ENCODE data around the gene DAP. TPM values are rescaled to one million over a fixed set of nuclear protein-coding genes. Genes with fewer than 3 reads are reported as not detected.

DAP gene
- total RNA-seq, 1 experiment from 2014 or later, result 47.2 TPM

- Histone ChIP-seq H3T11ph (ENCODE audit: low read length) (no peak overlapping the region), H3K79me1 (ENCODE audit: insufficient read depth, low read depth, low read length, poor library complexity, severe bottlenecking) (no peaks in the 10 kb centered on the region), H2AK5ac (ENCODE audit: insufficient read length, low read length) (no peak overlapping the region), H2BK12ac (ENCODE audit: insufficient read length, low read depth, low read length) (no peak overlapping the region), H3K27me3 (ENCODE audit: insufficient read depth, low read length) (no peaks in the 10 kb centered on the region), H3K23ac (ENCODE audit: insufficient read length, low read depth, low read length) (no peak overlapping the region), H3K4me1 (ENCODE audit: insufficient read depth, low read length) (no peaks in the 10 kb centered on the region), H4K8ac (replicated peaks; ENCODE audit: insufficient read length, low read depth, low read length) (peak overlapping the region; percentile 39), H4K91ac (ENCODE audit: insufficient read length, low read depth, low read length) (no peak overlapping the region), H4K20me1 (ENCODE audit: control insufficient read depth, insufficient read depth, insufficient read length) (no peaks in the 10 kb centered on the region), H3K9ac (ENCODE audit: extremely low read depth, insufficient read length, low read length) (no peak overlapping the region), H3K4me2 (ENCODE audit: insufficient read depth, insufficient read length, low read length) (no peak overlapping the region), H3K18ac (ENCODE audit: insufficient read length, low read depth, low read length) (no peak overlapping the region), H3K9me3 (ENCODE audit: control insufficient read depth, low read depth, low read length) (no peaks in the 10 kb centered on the region), H4K5ac (ENCODE audit: insufficient read length, low read depth, low read length) (no peak overlapping the region), H3K56ac (ENCODE audit: insufficient read length, low read depth, low read length) (no peak overlapping the region), H3K14ac (ENCODE audit: insufficient read depth, low read length) (no peak overlapping the region; the same call in 1 of the 2 replicates), H2BK20ac (ENCODE audit: low read depth, low read length, poor library complexity, severe bottlenecking) (no peak overlapping the region), H3K23me2 (ENCODE audit: insufficient read length, low read depth, low read length, poor library complexity, severe bottlenecking) (no peaks in the 10 kb centered on the region), H2AFZ (ENCODE audit: low read length) (no peak overlapping the region), H2BK15ac (ENCODE audit: low read depth, low read length) (no peak overlapping the region), H3K4ac (ENCODE audit: low read depth, low read length) (no peak overlapping the region), H3K79me2 (ENCODE audit: insufficient read depth, low read length) (no peaks in the 10 kb centered on the region), H2BK120ac (ENCODE audit: low read depth, low read length, poor library complexity, severe bottlenecking) (no peak overlapping the region), H2BK5ac (ENCODE audit: insufficient read length, low read length) (no peak overlapping the region), H3K27ac (ENCODE audit: insufficient read length, low read depth, low read length) (no peak overlapping the region)
- H3K4me3 Mint-ChIP-seq, result no peak overlapping the region
- DNase-seq, result no peak
- no CpG with 5 or more reads among the region's 7 CpGs for WGBS (ENCODE audit: extremely low coverage, insufficient read length, low lambda C conversion rate)
- H3K27me3 Mint-ChIP-seq (ENCODE audit: low read depth), result peaks cover 17% of the 10 kb centered on the region
- H3K27ac Mint-ChIP-seq, result no peak overlapping the region
- peaks cover 2 to 3% of the 10 kb centered on the region in 2 experiments; a peak in 2 of 4 replicates for H3K4me1 Mint-ChIP-seq
- H3K36me3 Mint-ChIP-seq (ENCODE audit: insufficient read depth in 1 of 3, low read depth in 3 of 3), result peaks cover 8 to 35% (median 33%) of the 10 kb centered on the region in 3 experiments; a peak in 6 of 7 replicates
- TF ChIP-seq, protein P1, sequence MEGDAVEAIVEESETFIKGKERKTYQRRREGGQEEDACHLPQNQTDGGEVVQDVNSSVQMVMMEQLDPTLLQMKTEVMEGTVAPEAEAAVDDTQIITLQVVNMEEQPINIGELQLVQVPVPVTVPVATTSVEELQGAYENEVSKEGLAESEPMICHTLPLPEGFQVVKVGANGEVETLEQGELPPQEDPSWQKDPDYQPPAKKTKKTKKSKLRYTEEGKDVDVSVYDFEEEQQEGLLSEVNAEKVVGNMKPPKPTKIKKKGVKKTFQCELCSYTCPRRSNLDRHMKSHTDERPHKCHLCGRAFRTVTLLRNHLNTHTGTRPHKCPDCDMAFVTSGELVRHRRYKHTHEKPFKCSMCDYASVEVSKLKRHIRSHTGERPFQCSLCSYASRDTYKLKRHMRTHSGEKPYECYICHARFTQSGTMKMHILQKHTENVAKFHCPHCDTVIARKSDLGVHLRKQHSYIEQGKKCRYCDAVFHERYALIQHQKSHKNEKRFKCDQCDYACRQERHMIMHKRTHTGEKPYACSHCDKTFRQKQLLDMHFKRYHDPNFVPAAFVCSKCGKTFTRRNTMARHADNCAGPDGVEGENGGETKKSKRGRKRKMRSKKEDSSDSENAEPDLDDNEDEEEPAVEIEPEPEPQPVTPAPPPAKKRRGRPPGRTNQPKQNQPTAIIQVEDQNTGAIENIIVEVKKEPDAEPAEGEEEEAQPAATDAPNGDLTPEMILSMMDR (conservative IDR thresholded peaks at IDR 0.05), result no peak
- H3K9me3 Mint-ChIP-seq, result peaks cover 0 to 5% of the 10 kb centered on the region in 2 experiments; a peak in 1 of 5 replicates
Measured at GRCh38 chr5:10677533-10677932, 83.5 kb downstream of the DAP start.

All from H9 (cell line).